ENCODE measurements around the gene TNFRSF8. TPM values are rescaled to one million over a fixed set of nuclear protein-coding genes. Genes with fewer than 3 reads are reported as not detected.
"Not testable (repeated sequence)": the region's sequence is repeated elsewhere in the genome, so short reads cannot be mapped to it uniquely, and the experiment has no call there.

TNFRSF8 gene
- polyA plus RNA-seq (ENCODE audit: insufficient read length in 4 of 4) = 1 to 10 TPM in 1 of 4 donors, under 1 TPM in 3; 0.36 to 1.3 (median 0.54) TPM

GRCh38 chr1:12063141-12064072 is at the start of gene TNFRSF8:
TNFRSF8 (plus strand) TSS chr1:12063303; CDS start chr1:12063599, 296 bp downstream.
- no peak for DNase-seq (ENCODE audit: low read depth in 4 of 4, low spot score in 3 of 4)

- DNase-seq (ENCODE audit: low read depth in 4 of 4, low spot score in 3 of 4) = no peak
Observed at GRCh38 chr1:12014141-12014991, 48.7 kb upstream of the TNFRSF8 start.

- DNase-seq (ENCODE audit: low read depth in 4 of 4, low spot score in 3 of 4) = no peak
Observed at GRCh38 chr1:12015001-12015491, 48.1 kb upstream of the TNFRSF8 start.

- DNase-seq (ENCODE audit: low read depth in 4 of 4, low spot score in 3 of 4) = no peak
Observed at GRCh38 chr1:12015499-12015898, 47.6 kb upstream of the TNFRSF8 start.

- no peak for DNase-seq (ENCODE audit: low read depth in 4 of 4, low spot score in 3 of 4)
Observed at GRCh38 chr1:12016182-12016581, 46.9 kb upstream of the TNFRSF8 start.

- peak in 1 of 4 donors; percentile 12 for DNase-seq (ENCODE audit: low read depth in 4 of 4, low spot score in 3 of 4)
Observed at GRCh38 chr1:12019858-12020509, 43.1 kb upstream of the TNFRSF8 start.

- no peak for DNase-seq (ENCODE audit: low read depth in 4 of 4, low spot score in 3 of 4)
Observed at GRCh38 chr1:12021616-12022015, 41.5 kb upstream of the TNFRSF8 start.

- DNase-seq (ENCODE audit: low read depth in 4 of 4, low spot score in 3 of 4) = no peak
Observed at GRCh38 chr1:12022036-12022435, 41.1 kb upstream of the TNFRSF8 start.

GRCh38 chr1:12026586-12026985 is 36.5 kb upstream of the TNFRSF8 start:
- no peak for DNase-seq (ENCODE audit: low read depth in 4 of 4, low spot score in 3 of 4)

GRCh38 chr1:12028248-12028647 is 34.9 kb upstream of the TNFRSF8 start:
- no peak for DNase-seq (ENCODE audit: low read depth in 4 of 4, low spot score in 3 of 4)

- DNase-seq (ENCODE audit: low read depth in 4 of 4, low spot score in 3 of 4) = no peak
Observed at GRCh38 chr1:12028957-12029511, 34.1 kb upstream of the TNFRSF8 start.

- no peak for DNase-seq (ENCODE audit: low read depth in 4 of 4, low spot score in 3 of 4)
Observed at GRCh38 chr1:12029720-12030339, 33.3 kb upstream of the TNFRSF8 start.

- no peak for DNase-seq (ENCODE audit: low read depth in 4 of 4, low spot score in 3 of 4)
Observed at GRCh38 chr1:12031039-12031980, 31.8 kb upstream of the TNFRSF8 start.

GRCh38 chr1:12032161-12032621 is 30.9 kb upstream of the TNFRSF8 start:
- DNase-seq (ENCODE audit: low read depth in 4 of 4, low spot score in 3 of 4) = no peak

- not testable (repeated sequence) for DNase-seq (ENCODE audit: low read depth in 4 of 4, low spot score in 3 of 4)
Observed at GRCh38 chr1:12033441-12033840, 29.7 kb upstream of the TNFRSF8 start.

GRCh38 chr1:12034381-12034801 is 28.7 kb upstream of the TNFRSF8 start:
- DNase-seq (ENCODE audit: low read depth in 4 of 4, low spot score in 3 of 4) = no peak

GRCh38 chr1:12035312-12035711 is 27.8 kb upstream of the TNFRSF8 start:
- no peak for DNase-seq (ENCODE audit: low read depth in 4 of 4, low spot score in 3 of 4)

GRCh38 chr1:12037486-12038355 is 25.4 kb upstream of the TNFRSF8 start:
- DNase-seq (ENCODE audit: low read depth in 4 of 4, low spot score in 3 of 4) = no peak
